Embryonic facial prominence (tissue), 1 donor: Measurements from ENCODE around the gene FER.
"Not testable (repeated sequence)": the region's sequence is repeated elsewhere in the genome, so short reads cannot be mapped to it uniquely, and the experiment has no call there.

Source experiments
- DNase-seq: peaks from one replicate; pipeline ENCODE4 v3.0.0-alpha.2; 2016; ENCODE audit errors: extremely low spot score

The FER gene

DNA sequence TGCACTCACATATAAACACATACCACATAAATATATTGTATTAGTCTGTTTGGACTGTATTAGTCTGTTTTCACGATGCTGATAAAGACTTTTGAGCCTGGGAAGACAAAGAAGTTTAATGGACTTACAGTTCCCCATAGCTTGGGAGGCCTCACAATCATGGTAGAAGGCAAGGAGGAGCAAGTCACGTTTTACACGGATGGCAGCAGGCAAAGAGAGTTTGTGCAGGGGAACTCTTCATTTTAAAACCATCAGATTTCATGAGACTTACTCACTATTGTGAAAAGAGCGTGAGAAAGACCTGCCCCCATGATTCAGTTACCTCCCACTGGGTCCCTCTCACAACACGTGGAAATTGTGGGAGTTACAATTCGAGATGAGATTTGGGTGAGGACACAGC, 133.4 kb downstream of the FER start:
- DNase-seq, result no peak

DNA sequence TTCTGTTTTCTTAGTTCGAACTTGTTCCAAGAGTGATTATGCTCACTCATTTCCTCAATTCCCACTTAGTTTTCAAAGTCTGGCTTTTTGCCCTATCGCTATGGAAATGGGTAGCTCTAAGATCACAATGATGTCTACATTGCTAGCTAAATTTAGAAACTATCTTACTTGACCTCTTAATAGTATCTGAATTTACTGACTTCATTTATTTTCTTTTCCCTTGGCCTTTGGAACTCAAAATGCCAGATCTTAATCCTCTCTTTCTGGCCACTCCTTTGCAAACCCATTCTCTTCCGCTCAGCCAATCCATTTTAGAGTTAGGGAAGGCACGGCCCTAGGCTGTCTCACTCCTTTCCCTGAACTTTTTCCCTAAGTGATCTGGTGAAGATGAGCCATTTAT, 137.0 kb downstream of the FER start:
- DNase-seq, result no peak

DNA sequence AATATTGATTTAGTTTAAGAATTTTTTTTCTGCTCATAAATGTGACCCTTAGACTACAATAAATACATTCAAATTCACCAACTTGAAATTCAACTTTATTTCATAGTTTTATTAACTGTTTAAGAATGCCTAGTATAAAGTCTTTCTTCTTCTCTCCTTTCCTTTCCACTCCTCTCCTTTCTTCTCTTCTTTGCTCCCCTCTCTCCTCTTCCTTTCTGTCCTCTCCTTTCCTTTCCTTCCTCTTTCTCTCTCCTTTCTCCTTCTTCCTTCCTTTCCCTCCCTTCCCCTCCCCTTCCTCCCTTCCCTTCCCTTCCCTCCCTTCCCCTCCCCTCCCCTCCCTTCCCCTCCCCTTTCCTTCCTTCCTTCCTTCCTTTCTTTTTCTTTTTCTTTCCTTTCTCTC, 150.6 kb downstream of the FER start:
- DNase-seq, result no peak

DNA sequence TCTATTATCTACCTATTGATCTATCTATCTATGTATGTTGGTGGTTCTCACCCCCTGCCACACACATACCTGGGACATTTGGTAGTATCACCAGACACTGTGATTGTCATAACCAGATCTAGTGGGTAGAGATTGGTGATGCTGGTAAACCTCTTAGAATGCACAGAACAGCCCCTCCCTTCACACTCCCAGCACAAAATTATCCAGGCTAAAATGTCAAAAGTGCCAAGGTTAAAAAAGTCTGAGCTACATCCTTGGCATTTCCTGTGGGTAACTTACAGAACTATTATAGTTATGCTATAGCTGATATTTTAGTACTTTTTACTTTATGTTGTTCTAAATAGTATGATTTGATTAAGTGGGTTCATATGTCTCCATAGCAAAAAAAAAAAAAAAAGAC, 151.0 kb downstream of the FER start:
- DNase-seq, result no peak

DNA sequence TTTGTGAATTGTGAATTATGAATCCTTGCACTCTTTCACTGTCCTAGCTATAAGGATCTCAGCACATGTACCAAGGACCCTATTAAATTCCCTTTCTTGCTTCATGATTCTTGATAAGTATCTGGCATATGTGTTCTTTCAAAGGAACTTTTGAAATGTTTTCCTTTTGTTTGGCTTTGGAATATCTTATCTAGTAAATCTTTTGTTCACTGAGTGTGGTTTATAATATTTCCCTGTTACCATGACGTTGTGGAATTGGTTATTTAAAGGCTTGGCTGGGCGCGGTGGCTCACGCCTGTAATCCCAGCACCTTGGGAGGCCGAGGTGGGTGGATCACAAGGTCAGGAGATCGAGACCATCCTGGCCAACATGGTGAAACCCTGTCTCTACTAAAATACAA, 151.5 kb downstream of the FER start:
- DNase-seq, result not testable (repeated sequence)

DNA sequence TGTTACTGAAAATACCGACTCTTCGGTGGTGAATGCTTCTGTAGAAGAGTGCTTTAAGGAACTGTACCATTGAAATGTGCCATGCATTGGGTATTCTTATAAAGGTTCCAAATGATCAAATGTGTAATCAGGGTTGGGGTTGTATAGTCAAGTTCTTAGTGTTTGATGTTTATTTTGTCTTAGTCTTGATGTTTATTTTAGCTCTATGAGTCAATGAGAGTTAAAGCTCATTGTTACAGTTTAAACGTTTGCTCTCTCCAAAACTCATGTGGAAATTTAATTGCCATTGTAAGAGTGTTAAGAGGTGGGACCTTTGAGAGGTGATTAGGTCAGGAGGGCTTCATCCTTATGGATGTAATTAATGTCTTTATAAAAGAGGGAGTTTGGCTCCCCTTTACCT, 153.0 kb downstream of the FER start:
- no peak for DNase-seq

DNA sequence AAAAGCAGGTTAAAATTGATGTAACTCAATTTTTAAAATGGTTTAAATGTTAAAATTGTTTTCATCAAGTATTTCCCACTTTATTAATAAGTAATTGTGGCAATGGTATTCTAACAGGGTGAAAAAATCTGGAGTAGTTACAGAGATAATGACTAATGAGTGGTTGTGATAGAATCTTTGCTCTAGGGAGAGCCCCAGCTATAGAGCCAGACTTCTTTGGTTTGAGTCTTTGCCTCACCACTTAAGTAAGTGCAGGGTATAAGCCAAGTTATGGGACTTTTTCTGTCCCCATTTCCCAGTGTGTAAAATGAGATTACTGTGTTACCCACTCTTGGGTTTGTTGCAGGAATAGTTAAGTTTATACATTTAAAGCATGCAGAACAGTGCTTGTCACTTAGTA, 158.1 kb downstream of the FER start:
- no peak for DNase-seq

DNA sequence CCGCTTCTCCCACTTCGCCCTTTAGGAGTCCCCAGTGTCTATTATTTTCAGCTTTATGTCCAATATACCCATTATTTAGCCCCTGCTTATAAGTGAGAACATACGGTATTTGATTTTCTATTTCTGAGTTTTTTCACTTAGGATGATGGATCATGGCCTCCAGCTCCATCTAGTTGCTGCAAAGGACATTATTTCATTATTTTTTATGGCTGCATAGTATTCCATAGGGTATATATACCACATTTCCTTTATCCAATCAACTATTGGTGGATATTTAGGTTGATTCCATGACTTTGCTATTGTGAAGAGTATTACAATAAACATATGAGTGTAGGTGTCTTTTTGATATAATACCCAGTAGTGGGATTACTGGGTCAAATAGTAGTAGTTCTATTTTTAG, 162.9 kb downstream of the FER start:
- DNase-seq, result no peak

DNA sequence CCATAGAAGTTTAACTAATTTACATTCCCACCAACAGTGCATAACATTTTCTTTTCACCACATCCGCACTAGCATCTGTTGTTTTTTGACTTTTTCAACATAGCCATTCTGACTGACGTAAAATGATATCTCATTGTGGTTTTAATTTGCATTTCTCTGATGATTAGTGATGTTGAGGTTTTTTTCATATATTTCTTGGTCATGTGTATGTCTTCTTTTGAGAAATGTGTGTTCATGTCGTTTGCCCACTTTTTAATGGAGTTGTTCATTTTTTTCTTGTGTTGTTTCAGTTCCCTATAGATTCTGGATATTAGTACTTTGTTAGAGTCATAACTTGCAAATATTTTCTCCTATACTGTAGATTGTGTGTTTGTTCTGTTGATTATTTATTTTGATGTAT, 163.4 kb downstream of the FER start:
- no peak for DNase-seq

DNA sequence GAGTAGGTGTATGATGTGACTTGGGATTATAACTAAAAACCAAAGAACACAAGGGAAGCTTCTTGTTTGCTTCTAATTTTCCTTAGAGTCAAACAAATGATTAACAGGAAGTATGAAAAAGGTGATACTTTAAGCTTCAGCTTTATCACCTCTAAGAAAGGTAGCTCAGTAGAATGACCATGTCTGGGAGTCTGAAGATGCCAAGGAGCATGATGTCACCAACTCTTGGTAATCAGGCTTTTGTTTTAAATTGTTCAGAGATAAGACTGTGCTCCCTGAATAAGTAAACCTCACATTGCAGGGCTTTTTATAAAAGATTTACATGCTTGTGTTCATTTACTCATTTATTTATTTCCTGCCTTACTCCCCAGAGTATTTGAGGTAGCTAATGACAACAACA, 169.9 kb downstream of the FER start:
- DNase-seq, result no peak

DNA sequence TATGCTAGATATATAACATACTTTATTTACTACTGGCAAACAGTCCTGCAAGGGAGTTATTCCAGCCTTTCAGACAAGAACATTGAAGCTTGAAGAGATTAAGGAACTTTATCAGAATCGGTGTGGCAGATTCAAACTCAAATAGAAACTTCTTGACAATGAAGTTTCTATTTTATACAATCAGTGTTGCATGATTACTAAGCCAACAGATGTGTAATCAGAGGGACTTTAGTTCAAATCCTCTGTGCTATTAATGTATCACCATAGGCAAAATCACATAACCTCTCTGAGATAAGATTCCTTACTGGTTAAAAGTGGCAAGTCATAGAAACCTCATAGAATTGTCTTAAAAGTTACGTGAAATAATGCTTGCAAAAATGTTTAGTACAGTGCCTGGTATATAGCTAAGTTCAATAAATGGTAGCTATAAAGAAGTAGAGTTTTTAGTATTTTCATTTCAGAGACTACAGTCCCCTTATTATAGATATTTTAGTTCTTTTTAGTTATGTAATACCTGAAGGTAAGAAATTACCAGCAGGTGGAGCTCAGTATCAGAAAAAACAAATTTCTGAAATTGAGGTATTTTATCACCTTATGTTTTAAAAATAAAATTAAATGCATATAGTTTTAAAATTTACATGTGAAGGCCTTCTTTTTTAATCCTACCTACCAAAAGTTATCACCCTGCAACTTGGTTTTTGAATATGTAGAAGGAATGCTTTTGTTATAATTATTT, 172.1 kb downstream of the FER start:
- DNase-seq, result no peak

DNA sequence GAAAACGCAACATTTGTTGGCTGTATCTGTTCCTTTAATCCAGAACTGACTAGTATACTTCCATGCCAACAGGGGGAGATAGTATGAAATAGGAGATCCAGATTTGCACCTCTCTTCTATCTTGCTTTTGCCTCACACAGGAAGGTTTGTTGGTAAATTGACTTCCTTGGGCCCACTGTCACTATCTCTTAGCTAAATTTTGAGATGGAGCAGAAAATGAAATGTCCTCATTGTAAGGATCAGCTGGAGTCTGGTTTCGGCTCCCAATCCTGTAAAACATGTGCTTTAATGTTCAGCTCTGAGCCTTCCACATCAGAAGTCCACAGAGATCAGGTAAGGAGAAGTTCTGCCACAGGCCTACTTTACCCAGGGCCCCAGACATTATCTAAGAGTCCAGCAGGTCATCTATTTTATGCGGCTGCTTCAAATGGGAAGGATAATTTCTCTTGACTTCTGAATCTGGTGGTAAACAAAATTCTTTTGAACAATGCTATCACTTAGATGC, 176.8 kb downstream of the FER start:
- no peak for DNase-seq

DNA sequence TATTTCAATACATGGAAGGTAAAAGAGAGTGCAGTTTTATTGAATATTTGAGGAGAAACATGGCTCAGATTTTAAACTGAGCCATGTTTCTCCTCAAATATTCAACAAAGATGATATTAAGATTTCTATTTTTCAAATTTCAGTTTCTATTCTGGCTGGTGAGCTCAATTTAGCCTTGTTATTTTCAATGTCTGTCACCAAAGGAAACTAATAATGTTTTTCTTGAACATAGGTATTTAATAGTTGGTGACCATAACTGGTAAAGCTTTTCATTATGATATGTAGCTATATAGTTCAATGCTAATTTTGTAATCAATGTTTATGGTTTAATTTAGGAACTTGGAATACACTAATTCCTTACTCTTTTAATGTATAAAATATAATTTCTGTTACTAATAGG, 177.4 kb downstream of the FER start:
- DNase-seq, result no peak

DNA sequence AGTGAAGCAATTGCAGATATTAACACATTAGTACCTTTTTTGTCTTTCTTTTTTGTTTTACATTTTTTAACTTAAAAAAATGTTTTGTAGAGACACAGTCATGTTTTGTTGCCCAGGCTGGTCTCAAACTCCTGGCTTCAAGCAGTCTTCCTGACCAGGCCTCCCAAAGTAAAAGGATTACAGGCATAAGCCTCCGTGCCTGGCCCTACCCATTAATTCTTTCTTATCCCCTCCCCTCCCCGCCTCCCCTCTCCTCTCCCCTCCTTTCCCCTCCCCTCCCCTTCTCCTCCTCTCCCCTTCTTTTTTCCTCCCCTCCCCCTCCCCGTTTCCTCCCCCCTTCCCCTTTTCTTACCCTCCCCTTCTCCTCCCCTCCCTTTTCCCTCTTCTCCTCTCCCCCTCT, 182.4 kb downstream of the FER start:
- DNase-seq, result no peak

DNA sequence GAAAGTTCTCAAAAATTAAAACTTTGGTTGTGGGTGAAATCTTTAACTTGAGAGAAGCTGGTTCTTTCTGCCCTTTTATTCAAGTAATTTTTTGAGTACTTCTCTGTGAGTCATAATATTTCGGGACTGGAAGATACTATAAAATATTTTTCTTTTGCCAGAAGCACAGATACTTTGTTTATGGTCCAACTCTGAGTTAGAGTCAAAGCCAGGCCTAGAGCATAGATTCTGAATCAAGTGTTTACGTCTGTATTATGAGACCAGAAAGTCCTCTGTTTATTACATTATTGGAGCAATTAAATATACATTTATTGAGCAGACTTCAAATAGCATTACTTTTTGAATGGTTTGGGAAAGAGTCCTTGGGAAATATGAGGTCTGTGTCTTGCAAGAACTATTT, 187.9 kb downstream of the FER start:
- DNase-seq, result no peak

DNA sequence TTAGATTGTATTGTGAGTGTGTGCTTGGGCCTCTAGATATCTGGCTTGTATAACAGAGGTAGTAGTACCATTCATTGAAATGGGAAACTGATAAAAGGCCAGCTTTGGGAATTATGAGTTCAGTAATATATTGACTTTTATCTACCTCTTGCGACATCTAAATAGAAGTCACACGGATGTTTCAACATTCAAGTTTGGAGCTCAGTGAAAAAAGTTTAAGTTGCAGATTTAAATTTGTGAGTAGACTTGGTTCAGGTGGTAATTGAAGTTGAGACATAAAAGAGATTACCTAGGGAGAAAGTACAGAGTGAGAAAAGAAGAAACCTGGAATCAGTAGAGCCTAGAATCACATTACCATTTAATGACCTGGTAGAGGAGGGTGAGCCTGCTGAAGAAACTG, 189.5 kb downstream of the FER start:
- DNase-seq, result no peak

DNA sequence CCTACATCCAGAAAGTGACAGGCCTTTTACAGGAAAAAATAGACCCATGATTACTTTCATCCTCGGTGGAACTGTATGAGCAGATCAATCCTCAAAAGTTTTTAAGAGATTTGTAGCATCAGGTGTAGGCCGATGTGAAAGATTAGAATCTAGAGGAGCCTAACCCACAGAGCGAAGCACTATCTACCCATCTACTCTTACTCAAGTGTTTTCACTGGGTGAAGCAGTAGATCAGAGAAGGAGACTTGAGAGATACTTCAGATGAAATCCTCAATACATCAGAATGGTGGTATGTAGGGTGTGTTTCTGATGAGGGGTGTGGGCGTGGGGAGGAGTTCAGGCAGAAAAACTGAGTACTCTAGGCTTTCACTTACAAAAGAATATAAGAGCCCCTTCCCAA, 192.8 kb downstream of the FER start:
- no peak for DNase-seq

DNA sequence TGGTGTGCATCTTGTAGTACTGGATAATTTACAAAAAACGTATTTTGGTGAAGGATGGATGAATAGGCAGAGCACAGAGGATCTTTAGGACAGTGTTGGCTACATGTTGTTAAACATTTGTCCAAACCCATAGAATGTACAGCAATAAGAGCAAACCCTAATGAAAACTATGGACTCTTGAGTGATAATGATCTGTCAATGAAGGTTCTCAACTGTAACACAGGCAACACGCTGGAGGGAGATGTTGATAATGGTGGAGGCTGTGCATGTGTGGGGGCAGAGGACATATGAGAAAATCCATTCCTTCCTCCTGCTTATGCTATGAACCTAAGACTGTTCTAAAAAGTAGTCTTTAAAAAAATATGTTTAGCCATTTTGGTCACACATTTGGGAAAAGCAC, 194.0 kb downstream of the FER start:
- no peak for DNase-seq

DNA sequence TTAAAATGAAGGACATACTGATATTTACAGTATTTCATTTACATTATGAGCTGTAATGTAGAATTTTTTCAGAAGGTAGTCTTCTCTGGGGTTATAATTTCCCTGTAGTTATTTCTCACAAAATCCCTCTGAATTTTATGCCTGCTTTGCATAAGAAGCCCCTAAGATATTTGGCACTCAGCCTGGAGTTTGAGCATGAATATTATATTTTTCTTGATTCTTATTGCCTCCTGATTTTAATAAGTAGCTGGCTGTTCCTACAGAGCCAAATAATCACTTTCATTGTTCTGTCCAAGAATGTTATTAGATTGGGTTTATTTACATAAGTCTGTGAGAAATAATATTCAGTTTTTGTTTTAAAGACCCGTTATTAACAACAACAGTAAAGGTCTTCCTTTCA, 195.0 kb downstream of the FER start:
- DNase-seq, result no peak

DNA sequence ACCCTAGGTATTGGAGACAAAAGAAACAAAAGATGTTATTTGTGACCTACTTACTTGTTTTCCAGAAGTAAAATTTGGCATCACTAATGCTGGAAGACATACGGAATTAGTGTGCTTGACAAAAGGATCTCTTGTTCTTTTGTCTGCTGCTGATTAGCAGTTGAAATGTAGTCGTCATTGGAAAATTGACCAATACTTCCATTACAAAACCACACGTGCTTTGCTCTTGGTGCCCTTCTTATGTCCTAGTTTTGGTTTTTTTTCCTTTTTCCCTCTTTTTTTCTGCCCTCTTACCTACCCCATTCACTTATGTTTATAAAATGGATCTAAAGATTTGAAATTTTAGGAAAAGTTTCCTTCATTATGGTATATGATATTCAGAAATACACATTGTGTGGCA, 197.4 kb downstream of the FER start:
- DNase-seq, result no peak

DNA sequence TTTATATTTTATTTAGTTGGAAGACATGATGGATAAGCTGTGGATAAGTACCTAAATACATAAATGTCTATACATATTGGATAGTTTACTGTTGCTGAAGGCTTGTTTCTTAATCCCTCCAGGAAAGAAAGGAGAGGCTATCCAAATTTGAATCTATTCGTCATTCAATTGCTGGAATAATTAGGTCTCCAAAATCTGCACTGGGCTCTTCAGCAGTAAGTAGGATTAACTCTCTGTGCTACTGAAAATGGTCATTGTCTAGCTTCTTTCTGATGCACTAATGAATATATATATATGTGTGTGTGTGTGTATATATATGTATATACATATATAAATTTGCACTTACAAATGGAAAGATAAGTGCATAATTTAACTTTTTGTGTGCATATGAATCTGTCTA, 198.3 kb downstream of the FER start:
- DNase-seq, result no peak

DNA sequence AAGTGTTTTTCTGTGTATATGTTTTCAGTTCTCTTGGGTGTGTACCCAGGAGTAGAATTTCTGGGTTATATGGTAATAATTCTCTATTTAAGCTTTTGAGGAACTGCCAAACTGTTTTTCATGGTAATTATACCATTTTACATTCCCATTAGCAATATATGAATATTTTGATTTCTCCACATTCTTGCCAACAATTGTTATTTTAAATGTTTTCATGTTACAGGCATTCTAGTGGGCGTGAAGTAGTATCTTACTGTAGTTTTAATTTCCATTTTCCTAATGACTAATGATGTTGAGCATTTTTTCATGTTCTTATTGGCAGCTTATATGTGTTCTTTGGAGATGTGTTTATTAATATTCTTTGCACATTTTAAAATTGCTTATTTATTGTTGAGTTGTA, 199.5 kb downstream of the FER start:
- no peak for DNase-seq

DNA sequence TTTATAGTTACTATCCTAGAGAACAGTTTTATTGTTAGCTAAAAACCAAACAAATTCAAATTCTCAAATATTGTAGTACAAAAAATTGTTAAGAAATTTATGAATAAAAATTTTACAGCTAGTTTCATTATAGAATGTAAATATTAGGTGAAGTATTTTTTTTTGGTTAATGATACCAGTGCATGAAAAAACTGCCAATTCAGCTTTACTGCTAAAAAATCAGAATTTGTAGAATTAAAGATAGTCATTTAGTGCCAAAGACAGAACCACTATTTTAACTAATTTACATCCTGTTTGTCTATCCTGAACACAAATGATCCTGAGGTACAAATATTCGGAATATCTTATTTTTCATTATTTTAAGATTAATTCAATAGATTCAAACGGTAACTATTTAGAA, 202.6 kb downstream of the FER start:
- DNase-seq, result no peak

DNA sequence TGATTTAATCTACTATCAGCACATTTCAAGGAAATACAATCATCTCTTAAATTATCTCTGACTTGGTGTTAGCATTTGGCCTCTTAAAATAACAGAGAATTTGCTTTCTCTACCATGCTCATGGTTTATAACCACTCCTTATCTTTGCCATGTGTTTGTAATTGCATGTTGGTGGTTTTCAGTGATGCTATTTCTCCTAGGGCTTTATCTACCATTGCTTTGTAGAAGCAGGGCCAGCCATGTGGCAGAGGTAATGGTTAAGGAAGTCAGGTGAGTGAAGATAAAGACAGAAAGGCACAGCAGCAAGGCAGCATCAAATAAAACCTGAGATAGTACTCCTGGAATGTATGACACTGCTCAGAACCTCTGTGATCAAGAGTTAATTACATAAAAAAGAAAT, 206.2 kb downstream of the FER start:
- no peak for DNase-seq
